PC-3 (cell line): ENCODE measurements around the gene MEF2B. TPM values are rescaled to one million over a fixed set of nuclear protein-coding genes. Genes with fewer than 3 reads are reported as not detected.

Source experiments
- ATAC-seq: fragments of 200-7000 bp; cut with Tn5 transposase; 2 replicates; pipeline ENCODE4 v1.9.1; 2020; ENCODE audit warnings: mild to moderate bottlenecking, moderate library complexity
- BruUV-seq: library from RNA; stranded (reverse); fragments of 400-500 nt; replicated peaks from 2 replicates; lab custom pipeline; 2021; lab: Mats Ljungman, UMichigan
- CTCF ChIA-PET: fragments of 300-600 bp; sonication (Branson Sonifier 250); formaldehyde crosslinking; loops from one replicate; lab custom pipeline; 2022; ENCODE audit warnings: antibody characterized with exemption; lab: Charles Lee
- POLR2A ChIA-PET: fragments of 300-600 bp; sonication (Branson Sonifier 250); formaldehyde crosslinking; loops from one replicate; lab custom pipeline; 2022; ENCODE audit warnings: antibody characterized with exemption; ENCODE audit not compliant: unreplicated experiment; lab: Charles Lee
- DNase-seq: peaks from one replicate; pipeline ENCODE4 v3.0.0-alpha.2; 2015
- H2AFZ ChIP-seq: fragments of 300-600 bp; sonication (generic); 2 replicates; pipeline ENCODE4 v1.6.0; 2016; ENCODE audit warnings: antibody characterized with exemption, low read length
- H3F3A ChIP-seq: fragments of 300-600 bp; sonication (generic); one replicate; pipeline ENCODE4 v1.6.0; 2017; ENCODE audit warnings: antibody characterized with exemption, low read length, control low read depth, mild to moderate bottlenecking; ENCODE audit not compliant: unreplicated experiment
- H3K27ac ChIP-seq: fragments of 300-600 bp; sonication (generic); 2 replicates; pipeline ENCODE4 v1.5.1; 2016; ENCODE audit warnings: mild to moderate bottlenecking, low read length
- H3K27me3 ChIP-seq: fragments of 300-600 bp; sonication (generic); 2 replicates; pipeline ENCODE4 v1.6.1; 2016; ENCODE audit warnings: low read length, mixed read lengths
- H3K36me3 ChIP-seq: fragments of 300-600 bp; sonication (generic); 2 replicates; pipeline ENCODE4 v1.6.1; 2016; ENCODE audit warnings: low read depth, mixed run types, low read length, mixed read lengths
- H3K4me1 ChIP-seq: fragments of 300-600 bp; sonication (generic); 2 replicates; pipeline ENCODE4 v1.5.1; 2016; ENCODE audit warnings: low read length; ENCODE audit not compliant: insufficient read depth
- H3K4me2 ChIP-seq: fragments of 300-600 bp; sonication (generic); 2 replicates; pipeline ENCODE4 v1.6.0; 2016; ENCODE audit warnings: low read length
- H3K4me3 ChIP-seq: fragments of 300-600 bp; sonication (generic); 2 replicates; pipeline ENCODE4 v1.5.1; 2016; ENCODE audit warnings: mild to moderate bottlenecking, low read length, mixed read lengths
- H3K79me2 ChIP-seq: fragments of 300-600 bp; sonication (generic); 2 replicates; pipeline ENCODE4 v1.6.1; 2017; ENCODE audit warnings: low read length, mixed read lengths
- H3K9ac ChIP-seq: fragments of 300-600 bp; sonication (generic); 2 replicates; pipeline ENCODE4 v1.6.0; 2016; ENCODE audit warnings: mild to moderate bottlenecking, low read length
- H3K9me2 ChIP-seq: fragments of 300-600 bp; sonication (generic); replicated peaks from 2 replicates; pipeline ENCODE4 v1.6.1; 2016; ENCODE audit warnings: mixed run types, low read length, mixed read lengths
- H3K9me3 ChIP-seq: fragments of 300-600 bp; sonication (generic); 2 replicates; pipeline ENCODE4 v1.6.1; 2016; ENCODE audit warnings: low read length, mixed read lengths
- H4K20me1 ChIP-seq: fragments of 300-600 bp; sonication (generic); 2 replicates; pipeline ENCODE4 v1.6.1; 2016; ENCODE audit warnings: low read length, mixed read lengths
- EZH2 ChIP-seq: fragments of 300-600 bp; sonication (generic); IDR thresholded peaks from one replicate; pipeline ENCODE4 v1.6.1; 2017; ENCODE audit warnings: antibody characterized with exemption, mild to moderate bottlenecking, low read length; ENCODE audit not compliant: unreplicated experiment
- EZH2phosphoT487 ChIP-seq: fragments of 300-600 bp; sonication (generic); IDR thresholded peaks from 2 replicates; pipeline ENCODE4 v1.6.1; 2018; ENCODE audit warnings: mild to moderate bottlenecking, antibody characterized with exemption, low read length, borderline replicate concordance
- intact Hi-C: fragments of 100-400 bp; cut with micrococcal nuclease; formaldehyde crosslinking; loops from 2 replicates; pipeline ENCODE4 v1.9.0; 2023
- total RNA-seq: library from RNA; depleted of rRNA; stranded (reverse); fragments of >200 nt; gene quantifications from 2 replicates; pipeline ENCODE4 v1.2.3, GENCODE V29; 2014
- TF ChIP-seq, protein P1 (sequence below): fragments of 300-600 bp; sonication (generic); conservative IDR thresholded peaks from 2 replicates; pipeline ENCODE4 v1.5.1; 2017; ENCODE audit warnings: antibody characterized with exemption, low read depth, mild to moderate bottlenecking, low read length

The MEF2B gene
- total RNA-seq, 1 experiment from 2014 or later, result 0.22 TPM

DNA sequence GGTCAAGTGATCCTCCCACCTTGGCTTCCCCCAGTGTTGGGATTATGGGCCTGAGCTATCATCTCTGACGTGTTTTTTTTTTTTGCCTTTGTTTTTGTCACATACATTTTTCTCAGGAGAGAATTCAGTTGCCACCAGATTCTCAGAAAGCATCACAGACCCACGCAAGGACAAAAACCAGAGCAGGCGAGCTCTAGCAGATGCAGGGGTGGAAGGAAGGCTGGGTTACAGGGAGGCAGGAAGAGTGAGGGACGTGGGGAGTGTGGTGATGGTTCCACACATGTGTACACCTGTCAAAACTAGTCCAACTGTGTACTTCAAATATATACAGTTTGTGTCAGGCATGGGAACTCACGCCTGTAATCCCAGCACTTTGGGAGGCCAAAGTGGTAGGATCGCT, 36.1 kb downstream of the MEF2B start:
- H3K4me3 ChIP-seq, result no peak overlapping the region
- H3K4me2 ChIP-seq, result no peak overlapping the region
- no peak overlapping the region for H3K9ac ChIP-seq
- no peak overlapping the region for H2AFZ ChIP-seq
- TF ChIP-seq, protein P1, sequence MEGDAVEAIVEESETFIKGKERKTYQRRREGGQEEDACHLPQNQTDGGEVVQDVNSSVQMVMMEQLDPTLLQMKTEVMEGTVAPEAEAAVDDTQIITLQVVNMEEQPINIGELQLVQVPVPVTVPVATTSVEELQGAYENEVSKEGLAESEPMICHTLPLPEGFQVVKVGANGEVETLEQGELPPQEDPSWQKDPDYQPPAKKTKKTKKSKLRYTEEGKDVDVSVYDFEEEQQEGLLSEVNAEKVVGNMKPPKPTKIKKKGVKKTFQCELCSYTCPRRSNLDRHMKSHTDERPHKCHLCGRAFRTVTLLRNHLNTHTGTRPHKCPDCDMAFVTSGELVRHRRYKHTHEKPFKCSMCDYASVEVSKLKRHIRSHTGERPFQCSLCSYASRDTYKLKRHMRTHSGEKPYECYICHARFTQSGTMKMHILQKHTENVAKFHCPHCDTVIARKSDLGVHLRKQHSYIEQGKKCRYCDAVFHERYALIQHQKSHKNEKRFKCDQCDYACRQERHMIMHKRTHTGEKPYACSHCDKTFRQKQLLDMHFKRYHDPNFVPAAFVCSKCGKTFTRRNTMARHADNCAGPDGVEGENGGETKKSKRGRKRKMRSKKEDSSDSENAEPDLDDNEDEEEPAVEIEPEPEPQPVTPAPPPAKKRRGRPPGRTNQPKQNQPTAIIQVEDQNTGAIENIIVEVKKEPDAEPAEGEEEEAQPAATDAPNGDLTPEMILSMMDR, result no peak
- TF ChIP-seq EZH2, result no peak
- no peak for TF ChIP-seq EZH2phosphoT487
- H3F3A ChIP-seq, result no peaks in the 10 kb centered on the region
- ChIA-PET CTCF (no interaction called here), POLR2A (no interaction called here)
- ATAC-seq, result no peak
- 0 out of 2 replicates have a peak, but pooled peaks cover 5% of the 10 kb centered on the region for H3K9me3 ChIP-seq
- H3K9me2 ChIP-seq, result no peaks in the 10 kb centered on the region
- no peak overlapping the region for H3K27ac ChIP-seq
- intact Hi-C loops, result no loop called here
- H3K36me3 ChIP-seq, result peaks cover 15% of the 10 kb centered on the region
- no peaks in the 10 kb centered on the region for H3K27me3 ChIP-seq
- no peaks in the 10 kb centered on the region for H4K20me1 ChIP-seq
- H3K4me1 ChIP-seq, result peaks cover 11% of the 10 kb centered on the region; the same call in 1 of the 2 replicates
- DNase-seq, result no peak
- no TSS peak for BruUV-seq
- H3K79me2 ChIP-seq, result peaks cover 13% of the 10 kb centered on the region

DNA sequence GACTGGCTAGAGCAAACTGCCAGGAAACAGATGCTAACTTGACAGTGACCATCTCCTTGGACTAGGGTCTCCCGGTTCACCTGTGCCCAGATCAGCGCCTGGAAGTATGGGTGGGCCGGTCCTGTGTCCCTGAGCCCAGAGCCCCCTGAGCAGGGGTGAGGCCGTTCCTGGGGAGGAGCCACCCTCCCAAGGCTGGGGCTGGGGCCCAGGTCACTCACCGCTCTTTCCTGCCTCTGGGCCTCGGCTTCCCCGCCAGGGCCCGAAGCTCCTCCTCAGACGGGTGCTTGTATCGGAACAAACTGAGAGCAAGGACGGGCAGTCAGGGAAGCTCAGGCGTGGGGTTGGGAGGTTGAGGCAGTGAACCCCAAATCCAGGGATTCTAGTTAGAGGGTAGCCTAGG, 37.2 kb downstream of the MEF2B start:
- Histone ChIP-seq H3K4me2 (no peak overlapping the region), H4K20me1 (no peaks in the 10 kb centered on the region), H3K9me2 (no peaks in the 10 kb centered on the region), H2AFZ (no peak overlapping the region), H3K9ac (no peak overlapping the region), H3K4me1 (peaks cover 10% of the 10 kb centered on the region; the same call in 1 of the 2 replicates), H3K4me3 (no peak overlapping the region), H3K9me3 (0 out of 2 replicates have a peak, but pooled peaks cover 5% of the 10 kb centered on the region), H3K79me2 (peaks cover 10% of the 10 kb centered on the region), H3K36me3 (peaks cover 15% of the 10 kb centered on the region), H3F3A (no peaks in the 10 kb centered on the region), H3K27me3 (no peaks in the 10 kb centered on the region), H3K27ac (no peak overlapping the region)
- POLR2A ChIA-PET, result no interaction called here
- CTCF ChIA-PET, result no interaction called here
- TF ChIP-seq, protein P1, result no peak
- no peak for TF ChIP-seq EZH2phosphoT487
- TF ChIP-seq EZH2, result no peak
- no peak for ATAC-seq
- BruUV-seq, result no TSS peak
- intact Hi-C loops, result no loop called here
- no peak for DNase-seq

DNA sequence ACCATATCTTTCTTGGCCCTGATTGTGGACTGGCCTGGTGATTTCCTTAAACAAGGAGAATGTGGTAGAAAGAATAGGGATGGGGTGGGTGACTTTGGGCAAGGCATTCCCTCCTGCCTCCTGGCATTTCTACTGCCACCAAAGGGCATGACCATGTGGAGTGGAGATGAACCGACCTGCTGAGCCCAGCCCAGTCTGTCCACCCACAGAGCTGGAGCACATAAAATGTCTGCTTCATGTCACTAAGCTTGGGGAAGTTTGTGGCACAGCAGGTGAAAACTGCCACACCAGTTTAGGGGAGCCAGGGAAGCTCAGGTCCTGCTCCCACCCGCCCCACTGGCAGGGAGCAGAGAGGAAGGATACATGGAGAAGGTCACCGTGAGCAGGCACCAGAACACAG, 38.1 kb downstream of the MEF2B start:
- ChIA-PET CTCF (no interaction called here), POLR2A (no interaction called here)
- no peaks in the 10 kb centered on the region for H3F3A ChIP-seq
- no peak overlapping the region for H2AFZ ChIP-seq
- TF ChIP-seq EZH2, result no peak
- TF ChIP-seq, protein P1, result no peak
- TF ChIP-seq EZH2phosphoT487, result no peak
- ATAC-seq (no peak), DNase-seq (no peak)
- H3K27me3 ChIP-seq, result no peaks in the 10 kb centered on the region
- no peak overlapping the region for H3K4me3 ChIP-seq
- H3K9ac ChIP-seq, result no peak overlapping the region
- H3K36me3 ChIP-seq, result peaks cover 15% of the 10 kb centered on the region
- H3K9me2 ChIP-seq, result no peaks in the 10 kb centered on the region
- 0 out of 2 replicates have a peak, but pooled peaks cover 5% of the 10 kb centered on the region for H3K9me3 ChIP-seq
- H4K20me1 ChIP-seq, result no peaks in the 10 kb centered on the region
- H3K27ac ChIP-seq, result no peak overlapping the region
- H3K79me2 ChIP-seq, result peaks cover 1% of the 10 kb centered on the region
- intact Hi-C loops, result no loop called here
- 0 out of 2 replicates have a peak, but pooled peaks cover 1% of the 10 kb centered on the region for H3K4me1 ChIP-seq
- no peak overlapping the region for H3K4me2 ChIP-seq
- no TSS peak for BruUV-seq
